ENCODE measurements around the gene ANO9.

DNA sequence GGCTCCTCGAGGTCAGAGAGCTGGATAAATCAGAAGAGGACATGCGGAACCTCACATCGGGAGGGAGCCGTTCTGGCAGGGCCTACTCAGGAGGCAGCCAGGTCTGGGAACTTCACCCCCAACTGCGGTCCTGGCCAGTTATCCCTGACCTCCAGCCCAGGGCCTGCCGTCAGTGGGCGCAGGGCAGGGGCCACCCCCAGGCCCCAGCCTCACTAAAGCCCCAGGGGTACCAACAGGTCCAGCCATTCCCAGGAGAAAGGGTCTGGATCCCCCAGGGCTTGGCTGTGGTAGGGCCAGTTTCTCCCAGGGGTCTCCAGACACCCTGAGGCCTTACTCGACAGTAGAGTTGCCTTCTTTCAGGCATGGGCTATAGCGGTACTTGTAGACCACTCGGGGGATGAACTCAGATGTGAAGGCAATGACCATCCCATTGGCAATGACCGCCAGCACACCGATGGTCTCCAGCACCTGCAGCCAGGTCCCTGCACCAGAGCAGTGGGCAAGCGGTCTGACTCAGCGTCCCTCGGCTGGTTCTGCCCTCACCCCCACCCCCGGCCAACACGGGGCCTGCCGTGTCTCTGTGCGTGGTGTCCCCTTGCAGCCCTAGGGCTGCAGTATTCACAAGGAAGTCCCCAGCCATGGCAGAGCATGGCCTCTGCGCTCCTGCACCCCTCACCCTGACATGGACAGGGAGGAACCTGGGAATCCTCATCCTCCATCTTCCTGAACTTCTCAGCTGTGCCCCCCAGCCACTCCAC is 22.4 kb downstream of the ANO9 start:
- TF ChIP-seq, protein P1, sequence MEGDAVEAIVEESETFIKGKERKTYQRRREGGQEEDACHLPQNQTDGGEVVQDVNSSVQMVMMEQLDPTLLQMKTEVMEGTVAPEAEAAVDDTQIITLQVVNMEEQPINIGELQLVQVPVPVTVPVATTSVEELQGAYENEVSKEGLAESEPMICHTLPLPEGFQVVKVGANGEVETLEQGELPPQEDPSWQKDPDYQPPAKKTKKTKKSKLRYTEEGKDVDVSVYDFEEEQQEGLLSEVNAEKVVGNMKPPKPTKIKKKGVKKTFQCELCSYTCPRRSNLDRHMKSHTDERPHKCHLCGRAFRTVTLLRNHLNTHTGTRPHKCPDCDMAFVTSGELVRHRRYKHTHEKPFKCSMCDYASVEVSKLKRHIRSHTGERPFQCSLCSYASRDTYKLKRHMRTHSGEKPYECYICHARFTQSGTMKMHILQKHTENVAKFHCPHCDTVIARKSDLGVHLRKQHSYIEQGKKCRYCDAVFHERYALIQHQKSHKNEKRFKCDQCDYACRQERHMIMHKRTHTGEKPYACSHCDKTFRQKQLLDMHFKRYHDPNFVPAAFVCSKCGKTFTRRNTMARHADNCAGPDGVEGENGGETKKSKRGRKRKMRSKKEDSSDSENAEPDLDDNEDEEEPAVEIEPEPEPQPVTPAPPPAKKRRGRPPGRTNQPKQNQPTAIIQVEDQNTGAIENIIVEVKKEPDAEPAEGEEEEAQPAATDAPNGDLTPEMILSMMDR (IDR thresholded peaks at IDR 0.05), result no peak
- TF ChIP-seq POLR2A (IDR thresholded peaks at IDR 0.05), result no peak

Data from heart left ventricle (tissue), 13 donors.